ENCODE data around the gene FAHD2B. TPM values are rescaled to one million over a fixed set of nuclear protein-coding genes. Genes with fewer than 3 reads are reported as not detected.
A peak's percentile ranks its signal among the peaks of the same experiment; 100 is the strongest.
"Not testable (repeated sequence)": the region's sequence is repeated elsewhere in the genome, so short reads cannot be mapped to it uniquely, and the experiment has no call there.

Gene FAHD2B
- total RNA-seq, 2 donors from 2014 or later, result 32.9 to 36.1 TPM

GRCh38 chr2:97092946-97093345, 1.7 kb downstream of the FAHD2B start:
- not testable (repeated sequence) for H3K36me3 Mint-ChIP-seq (ENCODE audit: insufficient read depth in 2 of 2); H3K9me3 Mint-ChIP-seq; DNase-seq; H3K27ac Mint-ChIP-seq; ATAC-seq (replicated peaks in 1 of 2); H3K27me3 Mint-ChIP-seq (ENCODE audit: low read depth); H3K4me3 Mint-ChIP-seq
- peaks cover 11% of the 10 kb centered on the region for H3K4me1 Mint-ChIP-seq (ENCODE audit: low read depth)

GRCh38 chr2:97088706-97089105, 6.0 kb downstream of the FAHD2B start:
- H3K36me3 Mint-ChIP-seq (ENCODE audit: insufficient read depth in 2 of 2); DNase-seq; H3K9me3 Mint-ChIP-seq; H3K4me3 Mint-ChIP-seq; H3K4me1 Mint-ChIP-seq (ENCODE audit: low read depth); H3K27ac Mint-ChIP-seq; ATAC-seq (replicated peaks in 1 of 2); H3K27me3 Mint-ChIP-seq (ENCODE audit: low read depth): not testable (repeated sequence)

- H3K27me3 Mint-ChIP-seq (ENCODE audit: low read depth); H3K36me3 Mint-ChIP-seq (ENCODE audit: insufficient read depth in 2 of 2); H3K27ac Mint-ChIP-seq; H3K4me3 Mint-ChIP-seq; H3K9me3 Mint-ChIP-seq; H3K4me1 Mint-ChIP-seq (ENCODE audit: low read depth); DNase-seq: not testable (repeated sequence)
- peak; percentile 65 to 92 for ATAC-seq (replicated peaks in 1 of 2)
Observed at GRCh38 chr2:97085093-97085492, 9.6 kb downstream of the FAHD2B start.

- not testable (repeated sequence) for H3K4me3 Mint-ChIP-seq; ATAC-seq (replicated peaks in 1 of 2); H3K27ac Mint-ChIP-seq
Observed at GRCh38 chr2:97083516-97083915, 11.2 kb downstream of the FAHD2B start.

GRCh38 chr2:97082206-97082605, 12.5 kb downstream of the FAHD2B start:
- ATAC-seq (replicated peaks in 1 of 2), result not testable (repeated sequence)

More at GRCh38 chr2:97083516-97083915, 11.2 kb downstream of the FAHD2B start:
- not testable (repeated sequence) for DNase-seq; H3K4me1 Mint-ChIP-seq (ENCODE audit: low read depth); H3K36me3 Mint-ChIP-seq (ENCODE audit: insufficient read depth in 2 of 2); H3K27me3 Mint-ChIP-seq (ENCODE audit: low read depth); H3K9me3 Mint-ChIP-seq

GRCh38 chr2:97080855-97081254, 13.8 kb downstream of the FAHD2B start:
- H3K4me3 Mint-ChIP-seq; DNase-seq; H3K9me3 Mint-ChIP-seq; H3K27me3 Mint-ChIP-seq (ENCODE audit: low read depth); ATAC-seq (replicated peaks in 1 of 2); H3K27ac Mint-ChIP-seq; H3K36me3 Mint-ChIP-seq (ENCODE audit: insufficient read depth in 2 of 2); H3K4me1 Mint-ChIP-seq (ENCODE audit: low read depth): not testable (repeated sequence)

More at GRCh38 chr2:97082206-97082605, 12.5 kb downstream of the FAHD2B start:
- H3K27me3 Mint-ChIP-seq (ENCODE audit: low read depth); H3K9me3 Mint-ChIP-seq; H3K36me3 Mint-ChIP-seq (ENCODE audit: insufficient read depth in 2 of 2); H3K4me1 Mint-ChIP-seq (ENCODE audit: low read depth); DNase-seq; H3K27ac Mint-ChIP-seq; H3K4me3 Mint-ChIP-seq: not testable (repeated sequence)

GRCh38 chr2:97077213-97077612, 17.5 kb downstream of the FAHD2B start:
- not testable (repeated sequence) for H3K4me3 Mint-ChIP-seq; H3K9me3 Mint-ChIP-seq; H3K4me1 Mint-ChIP-seq (ENCODE audit: low read depth); ATAC-seq (replicated peaks in 1 of 2); H3K27ac Mint-ChIP-seq; DNase-seq; H3K27me3 Mint-ChIP-seq (ENCODE audit: low read depth); H3K36me3 Mint-ChIP-seq (ENCODE audit: insufficient read depth in 2 of 2)

GRCh38 chr2:97070915-97071314, 23.8 kb downstream of the FAHD2B start:
- H3K27ac Mint-ChIP-seq; ATAC-seq (replicated peaks in 1 of 2); H3K36me3 Mint-ChIP-seq (ENCODE audit: insufficient read depth in 2 of 2); H3K4me3 Mint-ChIP-seq; H3K4me1 Mint-ChIP-seq (ENCODE audit: low read depth); H3K9me3 Mint-ChIP-seq; H3K27me3 Mint-ChIP-seq (ENCODE audit: low read depth); DNase-seq: not testable (repeated sequence)

GRCh38 chr2:97068722-97069121, 26.0 kb downstream of the FAHD2B start:
- not testable (repeated sequence) for H3K4me1 Mint-ChIP-seq (ENCODE audit: low read depth); DNase-seq; H3K36me3 Mint-ChIP-seq (ENCODE audit: insufficient read depth in 2 of 2); H3K4me3 Mint-ChIP-seq; ATAC-seq (replicated peaks in 1 of 2); H3K9me3 Mint-ChIP-seq; H3K27ac Mint-ChIP-seq
- peaks cover 20% of the 10 kb centered on the region for H3K27me3 Mint-ChIP-seq (ENCODE audit: low read depth)

GRCh38 chr2:97068074-97068473, 26.6 kb downstream of the FAHD2B start:
- peaks cover 22% of the 10 kb centered on the region for H3K27me3 Mint-ChIP-seq (ENCODE audit: low read depth)
- H3K27ac Mint-ChIP-seq, result no peak overlapping the region
- ATAC-seq (replicated peaks in 1 of 2) (no peak), DNase-seq (no peak)
- no peaks in the 10 kb centered on the region for H3K9me3 Mint-ChIP-seq
- H3K36me3 Mint-ChIP-seq (ENCODE audit: insufficient read depth in 2 of 2), result no peaks in the 10 kb centered on the region
- no peaks in the 10 kb centered on the region for H3K4me1 Mint-ChIP-seq (ENCODE audit: low read depth)
- H3K4me3 Mint-ChIP-seq, result no peak overlapping the region

- Mint-ChIP-seq H3K27me3 (ENCODE audit: low read depth) (peaks cover 26% of the 10 kb centered on the region), H3K36me3 (ENCODE audit: insufficient read depth in 2 of 2) (no peaks in the 10 kb centered on the region), H3K4me3 (no peak overlapping the region), H3K27ac (no peak overlapping the region), H3K4me1 (ENCODE audit: low read depth) (no peaks in the 10 kb centered on the region), H3K9me3 (no peaks in the 10 kb centered on the region)
- ATAC-seq (replicated peaks in 1 of 2) (no peak), DNase-seq (no peak)
Observed at GRCh38 chr2:97067279-97068004, 27.2 kb downstream of the FAHD2B start.

GRCh38 chr2:97066030-97066429, 28.7 kb downstream of the FAHD2B start:
- H3K9me3 Mint-ChIP-seq; H3K4me3 Mint-ChIP-seq; H3K36me3 Mint-ChIP-seq (ENCODE audit: insufficient read depth in 2 of 2); H3K4me1 Mint-ChIP-seq (ENCODE audit: low read depth); ATAC-seq (replicated peaks in 1 of 2); H3K27ac Mint-ChIP-seq; DNase-seq: not testable (repeated sequence)
- H3K27me3 Mint-ChIP-seq (ENCODE audit: low read depth), result peaks cover 26% of the 10 kb centered on the region

GRCh38 chr2:97062020-97062419, 32.7 kb downstream of the FAHD2B start:
- peaks cover 17% of the 10 kb centered on the region for H3K27me3 Mint-ChIP-seq (ENCODE audit: low read depth)
- not testable (repeated sequence) for DNase-seq; H3K4me1 Mint-ChIP-seq (ENCODE audit: low read depth); H3K27ac Mint-ChIP-seq; H3K9me3 Mint-ChIP-seq; ATAC-seq (replicated peaks in 1 of 2); H3K36me3 Mint-ChIP-seq (ENCODE audit: insufficient read depth in 2 of 2); H3K4me3 Mint-ChIP-seq

- not testable (repeated sequence) for H3K4me3 Mint-ChIP-seq; H3K36me3 Mint-ChIP-seq (ENCODE audit: insufficient read depth in 2 of 2); H3K4me1 Mint-ChIP-seq (ENCODE audit: low read depth); H3K9me3 Mint-ChIP-seq; ATAC-seq (replicated peaks in 1 of 2); DNase-seq; H3K27ac Mint-ChIP-seq
- H3K27me3 Mint-ChIP-seq (ENCODE audit: low read depth), result peaks cover 10% of the 10 kb centered on the region
Observed at GRCh38 chr2:97059782-97060181, 34.9 kb downstream of the FAHD2B start.

All from activated T-cell treated with anti-CD3 and anti-CD28 coated beads, Interleukin-2, amount 50 U/mL, for 72 hours (primary cell).